GM18861 (cell line): ENCODE data around the gene ZNF592.

Experiments used
- ATAC-seq: cut with Tn5 transposase; IDR thresholded peaks from one replicate; pipeline ENCODE4 v1.9.1; 2021; ENCODE audit not compliant: unreplicated experiment

The ZNF592 gene

DNA sequence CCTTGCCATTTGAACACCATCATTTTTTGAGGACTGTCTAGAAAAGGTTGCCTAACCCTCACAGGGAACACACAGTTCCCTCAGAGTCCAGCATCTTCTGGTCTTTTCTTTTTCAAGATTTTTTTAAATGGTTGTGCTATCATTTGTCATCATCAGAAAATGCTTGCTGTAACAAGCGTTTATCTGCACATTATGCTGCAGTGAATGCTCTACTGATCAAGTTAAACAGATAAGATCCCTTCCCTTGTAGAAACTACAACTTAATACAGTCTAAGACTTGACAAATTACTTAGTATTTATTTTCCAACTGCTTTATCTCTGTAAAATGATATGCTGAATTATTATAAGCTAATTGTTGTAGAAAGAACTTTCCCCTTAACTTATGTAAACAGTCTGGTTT, 56.8 kb downstream of the ZNF592 start:
- ATAC-seq = no peak

DNA sequence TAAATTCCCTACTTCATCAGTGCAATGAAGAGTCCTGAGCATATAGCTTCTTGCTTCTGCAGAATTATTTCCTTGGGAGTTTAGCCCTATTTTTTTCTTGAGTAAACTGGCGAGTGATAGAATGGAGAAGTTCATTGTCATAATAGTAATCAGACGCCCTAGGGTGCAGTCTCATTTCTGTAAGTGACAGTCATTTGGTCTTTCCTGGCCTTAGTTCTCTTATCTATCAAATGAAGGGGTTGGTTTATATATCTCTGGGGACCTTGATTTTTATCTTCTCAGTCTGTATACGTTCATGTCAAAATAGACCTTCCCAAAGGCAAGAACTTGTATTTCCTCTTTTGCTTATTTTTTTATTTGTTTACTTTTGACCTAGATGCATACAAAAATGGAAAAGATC, 58.8 kb downstream of the ZNF592 start:
- ATAC-seq = no peak

DNA sequence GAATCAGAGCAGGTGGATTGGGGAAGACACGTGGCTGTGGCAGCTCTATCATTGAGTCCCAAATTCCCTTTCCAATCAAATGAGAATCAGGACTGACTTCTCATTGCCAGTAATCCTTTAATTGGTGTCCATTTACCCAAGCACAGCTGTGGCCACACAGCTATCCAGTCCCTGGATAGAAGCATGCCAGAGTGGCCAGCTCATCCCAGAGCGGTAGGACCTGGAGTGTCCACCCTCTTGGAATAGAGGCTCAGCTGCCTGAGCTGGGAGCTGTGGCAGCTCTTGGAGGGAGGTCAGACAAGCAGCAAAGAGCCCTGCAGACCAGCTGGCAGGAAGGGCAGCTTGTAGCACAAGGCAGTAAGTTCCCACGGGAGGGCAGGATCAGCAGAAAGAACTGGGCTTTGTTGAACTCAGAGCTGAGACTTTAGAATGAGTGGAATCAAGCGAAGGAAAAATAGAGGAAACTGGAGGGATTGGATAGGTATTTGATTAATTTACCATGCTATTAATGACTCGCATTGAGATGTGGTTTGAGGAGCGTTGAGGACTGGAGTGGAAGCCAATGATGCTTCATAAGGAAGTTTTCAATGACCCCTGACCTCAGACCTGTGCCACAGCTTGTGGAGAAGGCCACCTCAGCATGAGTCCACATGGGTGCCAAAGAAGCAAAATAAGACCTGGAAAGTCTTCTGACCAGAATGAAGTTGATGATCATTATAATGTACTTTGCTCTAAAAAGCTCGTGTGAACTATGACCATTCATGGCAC, 61.9 kb downstream of the ZNF592 start:
- no peak for ATAC-seq

DNA sequence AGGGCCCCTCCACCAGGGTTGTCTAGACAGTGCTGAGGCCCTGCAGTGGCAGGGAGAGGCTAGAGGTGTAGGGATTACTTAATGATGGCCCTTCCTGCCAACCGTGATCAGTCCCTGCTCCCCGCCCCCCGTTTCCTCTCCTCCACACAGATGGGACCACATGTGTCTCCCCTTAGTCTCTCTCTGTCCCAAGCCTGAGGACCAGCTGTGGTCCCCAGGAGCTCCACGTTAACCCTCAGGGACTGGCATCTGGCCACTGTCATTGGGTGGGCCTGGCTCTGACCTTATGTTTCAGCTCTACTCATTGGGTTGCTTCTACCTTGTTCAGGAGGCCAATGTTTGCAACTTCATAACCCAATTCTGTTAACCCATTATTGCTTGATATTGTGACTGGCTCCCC, 62.8 kb downstream of the ZNF592 start:
- no peak for ATAC-seq

DNA sequence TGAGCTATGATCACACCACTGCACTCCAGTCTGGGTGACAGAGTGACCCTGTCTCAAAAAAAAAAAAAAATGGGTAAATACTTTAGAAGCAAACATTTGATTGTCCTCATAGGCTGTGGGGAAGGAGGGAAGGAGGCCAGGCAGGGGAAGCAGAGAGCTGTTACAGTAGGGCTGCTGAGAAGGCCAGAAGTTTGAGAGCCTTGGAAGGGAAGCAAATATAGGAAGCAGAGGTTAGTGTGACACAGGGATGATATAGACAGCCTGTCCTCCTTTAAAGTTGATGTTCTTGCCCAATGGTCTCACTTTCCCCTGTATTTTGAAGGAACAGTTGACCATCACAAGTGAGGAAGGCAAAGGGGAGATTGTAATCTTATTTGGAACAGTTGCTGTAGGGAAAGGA, 63.4 kb downstream of the ZNF592 start:
- ATAC-seq = no peak

DNA sequence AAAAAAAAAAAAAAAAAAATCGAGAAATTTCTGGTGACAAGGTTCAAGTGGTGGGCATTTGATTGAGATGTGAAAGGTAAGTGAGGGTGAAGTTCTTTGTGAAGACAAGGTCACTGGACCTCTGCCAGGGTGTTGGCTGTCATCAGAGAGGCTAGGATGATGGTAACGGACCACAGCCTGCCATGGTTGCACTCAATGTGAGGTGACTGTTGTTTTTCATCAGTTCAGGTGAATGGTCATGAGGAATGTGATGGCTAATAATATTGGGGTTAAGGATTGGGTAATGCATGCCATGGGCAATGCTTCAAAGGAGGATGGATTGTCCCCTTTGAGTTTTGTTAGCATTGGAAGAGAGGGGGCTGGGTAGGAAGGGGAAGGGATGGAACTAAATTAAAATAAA, 64.5 kb downstream of the ZNF592 start:
- no peak for ATAC-seq

DNA sequence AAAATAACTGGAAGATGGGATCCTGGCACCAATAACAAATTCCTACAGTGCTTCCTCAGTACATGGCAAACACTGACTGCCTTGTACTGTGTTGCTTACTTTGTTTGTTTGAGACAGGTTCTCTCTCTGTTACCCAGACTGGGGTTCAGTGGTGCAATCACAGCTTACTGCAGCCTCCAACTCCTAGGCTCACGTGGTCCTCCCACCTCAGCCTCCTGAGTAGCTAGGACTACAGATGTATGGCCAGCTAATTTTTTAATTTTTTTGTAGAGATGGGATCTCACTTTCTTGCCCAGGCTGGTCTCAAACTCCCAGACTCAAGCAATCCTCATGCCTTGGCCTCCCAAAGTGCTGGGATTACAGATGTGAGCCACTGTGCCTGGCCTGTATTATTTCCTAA, 65.0 kb downstream of the ZNF592 start:
- ATAC-seq = no peak

DNA sequence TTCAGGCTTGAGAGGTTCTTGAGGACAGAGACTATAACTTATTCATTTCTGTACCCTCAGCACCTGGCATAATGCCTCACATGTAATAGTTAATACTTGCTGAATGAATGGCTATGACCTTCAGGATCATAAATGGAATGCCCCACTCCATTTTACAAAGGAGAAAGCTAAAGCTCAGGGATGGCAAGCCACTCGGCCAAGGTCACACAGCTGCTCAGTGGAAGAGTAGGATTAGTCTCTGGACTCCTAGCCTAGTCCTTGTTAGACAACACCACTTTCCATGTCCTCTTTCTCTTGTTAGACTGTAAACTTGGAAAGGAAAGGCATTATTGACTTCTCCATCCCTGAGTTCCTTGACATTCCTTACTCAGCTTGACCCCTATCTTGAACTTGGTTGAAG, 65.5 kb downstream of the ZNF592 start:
- no peak for ATAC-seq

DNA sequence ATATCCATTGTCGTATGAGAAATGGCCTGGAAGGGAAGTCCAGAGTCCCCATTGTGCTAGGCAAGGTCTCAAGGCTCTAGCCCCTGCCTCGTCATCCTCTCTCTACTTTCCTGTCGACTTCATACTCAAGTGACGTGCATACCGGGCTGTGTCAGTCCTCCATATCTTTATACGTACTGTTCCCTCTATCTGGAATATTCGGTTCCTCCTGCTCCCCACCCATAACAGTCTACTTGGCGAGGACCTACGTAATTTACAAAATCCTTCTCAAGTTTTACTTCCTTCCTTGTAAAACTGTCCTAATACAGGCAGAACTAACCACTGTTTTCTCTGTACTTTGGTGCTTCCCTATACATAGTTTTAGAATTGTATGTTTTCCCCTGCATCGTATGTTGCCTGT, 66.5 kb downstream of the ZNF592 start:
- no peak for ATAC-seq

DNA sequence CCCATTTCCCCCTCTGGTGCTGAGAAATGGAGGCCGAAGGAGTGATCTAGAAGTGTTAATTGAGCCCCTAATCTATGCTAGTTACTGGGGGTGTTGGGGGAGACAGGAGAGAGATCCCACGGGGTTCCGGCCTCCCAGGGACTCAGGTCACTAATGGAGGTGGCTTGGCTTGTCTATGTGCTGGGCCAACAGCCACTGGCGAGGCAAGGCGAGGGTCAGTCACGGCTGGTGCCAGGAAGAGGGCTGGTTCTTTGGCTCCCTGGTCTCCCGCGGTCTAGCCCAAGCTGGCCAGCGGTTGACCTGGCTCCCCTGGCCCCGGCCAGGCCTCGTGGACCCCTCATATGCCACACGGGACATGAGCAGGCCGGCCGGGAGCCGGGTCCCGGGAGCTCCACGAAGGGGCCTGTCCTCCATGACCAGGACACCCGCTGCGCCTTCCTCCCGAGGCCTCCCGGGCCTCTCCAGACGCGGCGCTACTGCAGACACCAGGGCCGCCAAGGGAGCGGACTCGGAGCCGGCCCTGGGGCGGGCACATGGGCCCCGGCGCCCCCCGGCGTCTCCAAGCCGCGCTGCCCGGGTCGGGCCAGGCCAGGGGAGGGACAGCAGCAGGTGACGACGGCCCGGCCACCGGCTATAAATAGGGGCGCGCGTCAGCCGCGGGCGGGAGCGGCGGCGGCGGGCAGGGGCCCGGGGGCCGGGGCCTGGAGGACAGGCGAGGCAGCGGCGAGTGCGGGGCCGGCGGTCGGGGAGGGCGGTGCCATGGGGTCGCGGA, 68.5 kb downstream of the ZNF592 start, which contains the start of gene ALPK3:
Gene ALPK3, plus strand, starts transcription at position 663 of the 772 bp plus-strand sequence. Its CDS starts 97 bp downstream, at position 760.
- ATAC-seq = no peak

DNA sequence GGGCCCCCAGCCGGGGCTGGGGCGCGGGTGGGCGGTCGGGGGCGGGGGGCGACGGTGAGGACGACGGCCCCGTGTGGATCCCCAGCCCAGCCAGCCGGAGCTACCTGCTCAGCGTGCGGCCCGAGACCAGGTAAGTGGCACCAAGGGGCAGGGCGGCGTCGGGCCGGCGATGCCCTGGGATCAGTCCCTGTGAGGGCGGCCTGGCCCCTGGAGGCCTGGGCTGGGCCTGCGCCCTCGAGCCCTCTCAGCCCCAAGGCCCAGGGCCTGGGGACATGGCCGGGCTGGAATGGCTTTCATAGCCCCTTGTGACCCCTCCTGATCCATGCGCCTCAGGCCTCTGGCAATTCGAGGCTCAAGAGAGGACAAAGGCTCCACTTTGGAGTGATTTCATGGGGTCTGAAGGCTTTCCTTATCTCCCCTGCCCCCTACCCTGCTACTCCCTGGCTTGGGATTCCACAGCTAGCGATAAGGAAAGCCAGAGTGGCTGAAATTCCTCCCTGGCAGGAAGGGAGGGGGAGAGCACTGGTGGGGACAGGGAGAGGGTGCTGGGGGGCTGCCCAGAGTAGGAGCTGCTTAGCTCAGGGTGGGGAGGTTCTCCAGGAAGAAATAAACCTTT, 69.2 kb downstream of the ZNF592 start:
- ATAC-seq = no peak

DNA sequence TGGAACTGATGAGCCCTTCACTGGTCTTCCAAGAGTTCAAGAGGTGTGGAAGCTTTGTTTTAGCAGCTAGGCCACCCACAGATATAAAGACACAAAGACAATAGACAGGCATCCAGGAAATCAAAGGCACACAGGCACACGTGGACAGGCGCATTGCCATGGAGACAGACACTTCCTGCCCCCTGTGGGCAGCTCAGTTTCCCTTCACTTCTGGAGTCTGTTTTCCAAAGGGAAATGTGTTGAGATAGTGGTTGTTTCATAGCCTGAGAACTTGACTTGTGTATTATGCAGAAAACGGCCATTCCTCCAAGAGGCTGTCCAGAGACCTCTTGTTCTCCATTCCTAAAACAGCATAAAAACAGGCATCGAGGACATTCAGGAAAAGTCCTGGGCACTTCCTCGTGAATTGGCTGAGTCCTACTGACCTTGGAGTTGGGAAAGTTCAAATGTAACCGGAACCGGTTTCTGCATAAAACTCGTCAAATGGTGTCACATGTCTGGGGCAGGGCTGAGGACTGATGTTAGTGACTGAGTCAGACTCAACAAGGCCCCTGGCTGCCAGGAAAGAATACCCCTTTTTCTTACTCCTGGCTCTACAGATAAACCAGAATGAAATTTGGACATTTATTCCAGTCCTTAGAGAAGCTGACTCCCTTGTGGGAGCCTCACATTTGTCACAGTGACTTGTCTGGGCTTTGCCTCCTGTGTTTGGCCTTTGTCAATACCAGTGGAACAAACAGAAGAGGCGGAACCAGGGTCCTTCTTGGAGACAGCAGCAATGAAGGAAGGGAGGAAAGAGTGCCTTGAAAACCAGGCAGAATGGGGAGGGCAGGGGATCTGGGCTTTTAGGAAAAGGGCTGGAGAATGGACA, 70.1 kb downstream of the ZNF592 start:
- no peak for ATAC-seq

DNA sequence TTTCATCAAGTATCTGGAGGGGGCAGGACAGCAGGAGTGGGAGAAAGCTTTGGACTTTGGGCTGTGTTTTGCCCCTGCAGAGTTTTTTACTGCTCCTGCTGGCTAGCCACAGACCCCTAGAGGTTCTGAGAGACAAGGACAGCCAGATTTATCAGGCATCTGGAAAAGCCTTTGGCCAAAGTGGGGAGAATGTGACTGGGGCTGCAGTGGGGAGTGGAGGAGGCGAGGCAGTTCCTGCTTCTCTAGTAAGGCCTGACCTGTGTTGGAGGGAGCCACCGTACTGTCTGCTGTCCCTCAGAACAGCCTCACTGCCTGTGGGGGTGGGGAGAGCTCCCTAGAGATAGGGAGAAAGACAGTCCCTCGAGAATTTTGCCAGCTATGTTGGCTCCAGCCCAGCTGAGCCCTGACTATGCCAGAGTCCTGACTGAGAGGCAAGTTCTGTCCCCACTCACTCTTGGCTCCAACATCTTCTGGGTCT, 70.9 kb downstream of the ZNF592 start:
- ATAC-seq = no peak

DNA sequence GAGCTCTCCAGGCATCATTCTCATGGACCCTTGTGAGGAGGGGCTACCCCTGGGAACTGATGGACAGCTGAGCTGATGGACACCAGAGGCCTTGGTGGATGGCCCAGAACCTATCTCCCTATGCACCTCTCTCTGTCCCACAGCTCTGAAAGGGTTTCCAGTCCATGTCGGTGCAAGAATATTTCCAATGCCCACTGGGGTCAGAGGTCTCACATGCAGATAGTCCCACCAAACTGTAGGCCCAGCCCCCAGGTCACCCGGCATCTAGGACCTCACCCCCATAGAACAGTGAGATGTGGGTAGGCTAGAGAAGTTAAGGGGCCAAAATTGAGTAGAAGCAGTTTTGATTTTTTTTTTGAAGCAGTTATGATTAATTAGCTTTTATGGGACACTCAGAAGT, 71.4 kb downstream of the ZNF592 start:
- ATAC-seq = no peak

DNA sequence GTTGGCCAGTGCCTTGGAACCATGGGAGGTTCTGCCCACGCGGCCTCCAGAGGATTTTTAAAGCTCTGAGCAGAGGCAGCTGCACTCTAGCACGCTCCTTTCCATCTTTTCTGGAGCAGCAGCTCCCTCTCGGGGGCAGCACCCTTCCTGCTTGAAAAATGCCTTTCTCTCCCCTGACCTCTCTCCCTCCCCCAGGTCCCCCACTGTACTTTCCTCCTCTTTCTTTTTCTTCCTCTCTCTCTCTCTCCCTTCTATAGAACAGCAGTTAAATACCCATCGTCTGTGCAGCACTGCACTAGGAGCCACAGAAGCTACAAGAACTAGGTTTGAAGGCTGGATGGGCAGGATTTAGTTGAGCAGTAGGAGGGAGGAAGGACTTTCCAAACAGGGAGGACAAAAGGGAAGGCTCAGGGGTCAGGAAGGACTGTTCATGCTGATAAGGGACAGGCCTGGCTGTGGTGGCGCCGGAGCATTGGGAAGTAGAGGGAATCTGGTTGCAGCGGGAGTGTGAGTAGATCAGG, 73.2 kb downstream of the ZNF592 start:
- ATAC-seq = no peak

DNA sequence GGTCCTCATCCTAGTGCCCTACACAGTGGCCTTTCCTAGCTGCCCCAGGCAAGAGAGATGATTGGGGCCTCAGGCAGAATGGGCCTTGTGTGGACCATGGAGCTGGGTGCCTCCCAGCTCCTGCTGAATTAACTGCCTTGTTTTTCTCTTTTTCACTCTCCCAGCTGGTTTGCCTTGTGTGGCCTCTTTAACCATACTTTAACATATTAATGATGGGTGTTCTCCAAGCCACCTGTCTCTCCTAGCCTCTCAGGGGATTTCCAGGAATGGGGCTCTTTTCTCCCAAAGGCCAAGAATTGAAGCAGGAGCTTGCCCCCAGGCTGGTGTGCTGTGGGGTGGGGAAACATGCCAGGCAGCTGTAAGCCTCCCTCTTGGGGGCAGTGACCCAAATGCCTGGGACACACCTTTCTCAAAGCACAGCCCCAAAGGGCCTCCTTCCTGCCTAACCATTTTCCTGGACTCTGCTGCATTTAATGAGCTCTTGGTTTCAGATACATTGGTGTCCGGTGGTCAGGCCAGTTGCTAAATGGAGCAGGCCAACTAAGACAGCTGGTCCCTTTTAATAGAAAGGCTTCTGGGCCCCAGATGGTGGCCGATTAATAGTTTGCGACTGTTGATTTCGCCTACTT, 74.4 kb downstream of the ZNF592 start:
- ATAC-seq = no peak

DNA sequence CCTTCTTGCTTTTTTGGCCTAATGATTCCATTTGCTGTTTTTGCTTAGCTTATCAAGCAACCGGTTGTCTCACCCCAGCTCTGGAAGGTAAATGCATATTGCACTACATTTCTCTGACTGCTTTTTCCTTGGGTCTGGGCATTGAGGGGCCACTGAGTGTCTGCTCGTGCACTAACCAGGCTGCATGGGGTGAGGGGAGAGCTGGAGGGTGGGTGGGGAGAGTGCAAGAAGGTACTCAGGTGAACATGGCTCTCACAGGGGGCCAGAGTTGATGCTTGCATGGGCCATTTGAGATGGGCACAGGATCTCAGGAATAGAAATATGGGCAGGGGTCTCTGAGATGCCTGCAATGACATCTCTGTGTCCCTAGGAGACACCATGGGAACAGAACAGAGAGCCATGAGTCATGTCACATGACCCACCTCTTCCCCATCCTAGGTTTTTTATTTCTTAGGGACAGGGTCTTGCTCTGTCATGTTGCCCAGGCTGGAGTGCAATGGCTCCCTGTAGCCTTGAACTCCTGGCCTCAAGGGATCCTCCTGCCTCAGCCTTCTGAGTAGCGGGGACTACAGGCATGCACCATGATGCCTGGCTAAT, 75.0 kb downstream of the ZNF592 start:
- ATAC-seq = no peak

DNA sequence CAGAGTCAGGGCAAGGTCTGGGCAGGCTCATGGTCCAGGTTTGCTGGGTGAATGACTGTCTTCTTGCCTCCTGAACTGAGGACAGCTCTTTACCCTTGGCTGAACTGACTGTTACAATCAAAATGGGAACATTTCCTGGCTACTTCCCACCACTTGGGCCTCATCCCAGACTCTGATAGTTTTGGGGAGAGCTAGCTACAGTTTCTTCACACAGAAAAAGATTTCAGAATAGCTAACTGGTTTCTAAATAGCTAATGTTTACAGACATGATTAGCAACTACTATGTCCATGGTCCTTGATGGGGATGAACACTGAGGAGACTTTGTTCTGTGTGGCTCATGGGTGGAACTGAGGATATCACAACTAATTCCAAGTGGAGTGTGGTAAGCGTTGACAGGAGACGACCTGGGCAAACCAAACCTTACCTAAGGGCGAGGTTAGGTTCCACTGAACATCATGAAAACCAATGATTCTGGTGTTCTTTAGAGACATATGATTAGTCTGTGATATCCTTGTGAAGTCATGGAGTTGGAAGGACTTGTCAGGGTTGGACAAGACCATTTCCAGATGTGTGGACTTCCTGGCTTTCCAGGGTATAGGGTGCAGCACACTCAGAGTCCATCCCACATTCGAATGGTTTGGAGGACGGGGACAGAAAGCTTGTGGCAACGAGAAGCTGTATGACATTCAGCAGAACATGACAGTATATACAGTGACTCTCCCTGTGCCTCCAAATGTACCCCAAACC, 76.0 kb downstream of the ZNF592 start:
- no peak for ATAC-seq

DNA sequence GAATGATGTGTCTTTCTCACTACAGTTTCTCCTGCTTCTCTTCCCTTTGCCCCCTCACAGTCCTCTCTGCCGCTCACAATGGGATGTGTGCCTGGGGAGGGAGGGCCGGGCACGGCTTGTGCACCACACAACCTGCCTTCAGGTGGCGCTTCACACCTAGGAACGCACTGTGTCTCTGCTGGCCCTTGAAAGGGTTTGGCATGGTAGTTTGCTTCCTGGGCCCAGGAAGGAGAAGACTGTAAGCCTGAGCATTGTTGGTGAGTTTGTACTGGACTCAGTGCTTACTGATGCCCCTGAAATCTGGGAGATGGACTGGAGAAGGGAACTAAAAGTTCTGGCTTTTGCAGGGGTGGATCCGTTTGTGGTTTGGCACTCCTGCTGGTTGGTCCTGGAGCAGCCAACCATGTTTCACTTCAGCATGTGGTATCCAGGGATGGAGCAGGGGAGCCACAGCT, 78.0 kb downstream of the ZNF592 start:
- no peak for ATAC-seq
